Testis (tissue), 2 donors: ENCODE measurements around the gene DLG2.

Source experiments
- POLR2A ChIP-seq: fragments of 450-650 bp; IDR thresholded peaks from one replicate; pipeline ENCODE4 v1.6.1; 2017; ENCODE audit warnings: antibody characterized with exemption, mild to moderate bottlenecking, moderate library complexity
- TF ChIP-seq, protein P1 (sequence below), 3 experiments: fragments of 450-650 bp in 2 of 3; fragments of 200-600 bp in 1 of 3; sonication (generic) in 1 of 3; IDR thresholded peaks; one replicate each; pipeline ENCODE4 v1.5.1; 2016 to 2019; ENCODE audit warnings: antibody characterized with exemption in 3 of 3, mild to moderate bottlenecking in 2 of 3, moderate library complexity in 1 of 3

DNA sequence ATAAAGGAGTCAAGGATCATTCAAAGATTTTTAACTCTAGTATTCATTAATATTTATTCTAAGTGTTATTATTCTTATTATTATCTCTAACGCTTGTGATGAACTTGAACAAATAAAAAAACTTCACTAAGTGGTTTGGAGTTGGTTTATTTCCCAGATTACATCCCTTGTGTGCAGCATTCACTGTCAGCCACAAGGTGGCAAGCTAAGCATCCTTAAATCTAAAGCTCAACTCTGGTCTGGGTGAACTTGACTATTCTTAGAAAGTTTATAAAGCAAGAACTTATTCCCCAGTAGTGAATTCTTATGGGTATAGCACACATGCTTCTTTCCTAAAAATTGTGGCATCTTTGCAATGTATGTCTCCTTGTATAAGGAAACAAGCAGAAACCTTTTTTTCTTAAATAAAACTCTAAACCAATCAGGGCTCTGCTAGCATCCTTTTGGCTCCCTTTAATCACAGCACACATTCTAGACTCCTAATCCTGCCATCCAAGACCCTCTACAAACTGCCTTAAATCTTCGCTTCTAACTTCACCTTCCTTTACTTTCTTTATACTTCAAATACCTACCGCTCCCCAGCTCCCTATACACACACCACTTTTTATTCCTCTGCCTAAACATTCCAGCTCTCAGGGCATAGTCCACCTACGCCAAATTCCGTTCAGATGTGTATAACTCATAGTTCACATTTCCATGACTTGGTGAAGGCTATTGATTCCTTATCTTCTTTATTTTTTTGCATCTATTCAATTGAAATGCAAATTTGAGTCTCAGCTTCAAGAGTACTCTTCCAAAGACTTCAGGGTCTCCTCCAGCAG, 1068.8 kb downstream of the DLG2 start:
- TF ChIP-seq, protein P1, sequence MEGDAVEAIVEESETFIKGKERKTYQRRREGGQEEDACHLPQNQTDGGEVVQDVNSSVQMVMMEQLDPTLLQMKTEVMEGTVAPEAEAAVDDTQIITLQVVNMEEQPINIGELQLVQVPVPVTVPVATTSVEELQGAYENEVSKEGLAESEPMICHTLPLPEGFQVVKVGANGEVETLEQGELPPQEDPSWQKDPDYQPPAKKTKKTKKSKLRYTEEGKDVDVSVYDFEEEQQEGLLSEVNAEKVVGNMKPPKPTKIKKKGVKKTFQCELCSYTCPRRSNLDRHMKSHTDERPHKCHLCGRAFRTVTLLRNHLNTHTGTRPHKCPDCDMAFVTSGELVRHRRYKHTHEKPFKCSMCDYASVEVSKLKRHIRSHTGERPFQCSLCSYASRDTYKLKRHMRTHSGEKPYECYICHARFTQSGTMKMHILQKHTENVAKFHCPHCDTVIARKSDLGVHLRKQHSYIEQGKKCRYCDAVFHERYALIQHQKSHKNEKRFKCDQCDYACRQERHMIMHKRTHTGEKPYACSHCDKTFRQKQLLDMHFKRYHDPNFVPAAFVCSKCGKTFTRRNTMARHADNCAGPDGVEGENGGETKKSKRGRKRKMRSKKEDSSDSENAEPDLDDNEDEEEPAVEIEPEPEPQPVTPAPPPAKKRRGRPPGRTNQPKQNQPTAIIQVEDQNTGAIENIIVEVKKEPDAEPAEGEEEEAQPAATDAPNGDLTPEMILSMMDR (IDR thresholded peaks at IDR 0.05), result peak; percentile 64 to 84 (median 81)
- no peak for TF ChIP-seq POLR2A
